Occipital lobe (tissue), 2 donors: Measurements from ENCODE around the gene KITLG. TPM values are rescaled to one million over a fixed set of nuclear protein-coding genes. Genes with fewer than 3 reads are reported as not detected.
"Not testable (repeated sequence)": the region's sequence is repeated elsewhere in the genome, so short reads cannot be mapped to it uniquely, and the experiment has no call there.

Experiments
- DNase-seq: peaks from one replicate; lab custom pipeline; 2025; lab: John Stamatoyannopoulos, UW
- total RNA-seq: library from RNA; depleted of rRNA; stranded (reverse); fragments of >200 nt; gene quantifications from one replicate; pipeline ENCODE4 v1.2.3, GENCODE V29; 2014

Gene KITLG, protein sequence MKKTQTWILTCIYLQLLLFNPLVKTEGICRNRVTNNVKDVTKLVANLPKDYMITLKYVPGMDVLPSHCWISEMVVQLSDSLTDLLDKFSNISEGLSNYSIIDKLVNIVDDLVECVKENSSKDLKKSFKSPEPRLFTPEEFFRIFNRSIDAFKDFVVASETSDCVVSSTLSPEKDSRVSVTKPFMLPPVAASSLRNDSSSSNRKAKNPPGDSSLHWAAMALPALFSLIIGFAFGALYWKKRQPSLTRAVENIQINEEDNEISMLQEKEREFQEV
- total RNA-seq: 90.8 TPM

DNA sequence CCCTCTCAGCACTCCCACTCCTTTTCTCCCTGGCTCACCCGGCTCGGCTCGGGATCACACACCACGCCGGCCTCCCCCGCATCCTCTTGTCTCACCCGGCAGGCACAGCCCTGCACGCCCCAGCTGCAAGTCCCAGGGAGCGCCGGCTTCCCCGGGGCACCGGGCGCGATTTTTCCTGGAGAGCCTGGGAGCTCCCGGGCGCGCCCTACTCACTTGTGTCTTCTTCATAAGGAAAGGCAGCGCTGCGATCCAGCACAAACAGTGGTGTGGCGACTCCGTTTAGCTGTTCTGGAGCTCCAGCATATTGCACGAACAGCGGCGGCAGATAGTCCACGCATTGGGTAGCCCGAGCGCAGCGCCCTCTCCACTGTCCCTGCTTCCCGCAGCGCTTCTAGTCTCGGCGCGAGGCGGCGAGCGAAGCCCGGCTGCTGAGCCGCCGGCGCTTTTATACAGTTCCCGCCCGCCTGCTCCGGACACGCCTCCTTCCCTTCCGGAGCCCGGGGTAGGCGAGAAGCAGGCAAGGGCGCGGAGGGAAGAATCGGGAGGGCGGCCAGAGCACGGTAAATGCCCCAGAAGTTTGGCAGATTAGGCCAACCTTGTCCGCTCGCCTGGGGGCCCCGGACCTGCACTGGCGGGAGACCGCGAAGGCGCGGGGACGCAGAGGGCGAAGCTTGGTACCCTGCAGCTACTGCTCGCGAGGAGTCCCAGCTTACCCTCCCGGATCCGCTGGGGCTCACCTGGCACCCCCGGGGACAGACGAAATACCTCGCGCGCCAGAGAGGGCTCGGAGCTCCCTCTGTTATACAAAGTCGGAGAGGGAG, at the start of gene KITLG:
KITLG (minus strand) TSS at position 421 of the 821 bp plus-strand sequence; CDS start at position 228, 193 bp downstream.
- DNase-seq: peak; percentile 69

- DNase-seq: no peak
Observed at GRCh38 chr12:88628856-88629509, 48.7 kb upstream of the KITLG start.

DNA sequence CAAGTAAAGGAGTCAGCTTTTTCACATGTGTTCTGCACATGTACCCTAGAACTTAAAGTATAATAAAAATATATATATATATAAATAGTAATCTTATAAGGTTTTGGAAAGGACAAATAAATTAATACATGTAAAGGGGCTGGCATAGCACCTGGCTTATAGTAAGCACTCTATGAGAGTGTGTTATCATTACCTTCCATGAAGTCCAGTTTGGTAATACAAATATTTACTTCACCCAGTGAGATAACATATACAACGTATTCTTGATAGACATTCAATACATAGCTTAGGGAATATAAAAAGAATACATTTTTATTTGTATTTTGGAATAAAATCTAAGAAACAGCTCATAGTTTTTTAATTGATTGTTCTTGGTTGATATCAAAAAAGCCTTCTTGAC, 47.8 kb upstream of the KITLG start:
- DNase-seq: not testable (repeated sequence)

DNA sequence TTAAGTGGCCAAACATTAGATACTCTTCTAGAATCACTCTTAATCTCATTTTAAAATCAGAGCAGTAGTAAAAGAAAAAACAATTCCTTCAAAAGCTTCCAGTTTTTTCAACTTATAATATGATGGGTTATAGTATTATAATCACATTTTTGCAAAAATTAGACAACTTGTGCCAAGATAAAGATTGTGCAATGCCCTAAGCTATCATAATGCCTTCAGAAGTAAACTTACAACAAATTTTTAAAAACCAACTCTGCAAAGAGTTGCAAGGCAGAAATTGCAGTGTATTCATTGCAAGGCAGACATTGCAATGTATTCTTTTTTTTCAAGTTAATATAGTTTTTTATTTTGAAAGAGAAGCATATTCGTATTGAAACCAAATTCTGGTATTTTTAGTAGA, 47.2 kb upstream of the KITLG start:
- no peak for DNase-seq

GRCh38 chr12:88625356-88625755, 45.1 kb upstream of the KITLG start:
- DNase-seq: no peak

GRCh38 chr12:88624911-88625310, 44.6 kb upstream of the KITLG start:
- DNase-seq: no peak

DNA sequence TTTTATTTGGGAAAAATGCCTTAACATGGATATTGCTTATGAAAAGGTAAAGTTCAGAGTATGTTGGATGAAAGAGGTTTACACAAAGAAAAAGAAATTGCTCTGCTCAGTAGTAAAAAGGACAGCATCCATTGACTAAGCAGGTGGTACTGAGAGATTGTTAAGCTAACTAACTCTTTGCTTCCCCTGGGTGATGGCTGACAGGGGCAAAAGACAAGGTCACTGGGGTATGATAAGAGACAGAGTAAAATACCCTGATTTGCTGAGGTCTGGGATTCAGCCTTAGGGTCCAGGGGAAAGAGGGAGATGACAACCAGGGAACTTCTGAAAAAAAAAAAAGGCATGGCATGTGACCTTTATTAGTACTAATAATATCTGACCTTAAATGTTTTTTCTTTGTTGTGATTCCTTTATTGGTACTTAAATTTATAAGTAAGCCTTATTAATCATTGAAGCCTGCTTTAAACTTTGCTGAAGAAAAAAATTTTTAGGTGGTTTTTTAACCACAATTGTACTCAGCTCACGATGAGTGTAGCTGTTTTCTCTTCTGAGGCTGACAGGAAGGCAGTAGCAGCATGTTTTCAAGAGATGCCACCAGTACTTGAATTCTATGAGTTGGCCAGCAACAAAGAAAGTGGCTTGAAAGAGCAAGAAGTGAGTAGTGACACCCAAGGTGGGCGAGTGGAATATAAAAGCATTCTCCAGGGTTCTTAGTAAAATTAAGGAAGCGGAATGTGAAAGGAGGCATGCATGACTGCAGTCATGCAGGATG, 43.7 kb upstream of the KITLG start:
- DNase-seq: no peak

GRCh38 chr12:88617352-88617751, 37.1 kb upstream of the KITLG start:
- no peak for DNase-seq

DNA sequence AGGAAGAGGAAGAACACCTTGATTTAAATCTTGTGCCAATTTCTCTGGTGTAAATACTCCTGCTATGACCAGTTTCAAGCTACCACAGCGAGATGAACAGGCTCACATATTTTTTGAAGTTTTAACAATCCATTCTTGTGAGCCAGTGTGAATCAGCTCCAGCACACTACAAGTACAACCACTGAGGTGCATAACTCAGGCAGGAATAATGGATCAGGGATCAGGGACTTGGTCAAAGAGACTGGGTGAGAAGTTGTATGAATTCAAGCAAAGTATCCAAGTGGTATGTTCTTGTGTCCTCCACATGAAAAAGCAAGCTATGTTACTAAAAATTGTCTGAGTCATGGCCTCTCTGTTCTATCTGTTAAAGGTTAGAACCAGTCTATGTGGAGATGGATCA, 35.2 kb upstream of the KITLG start:
- no peak for DNase-seq

- DNase-seq: no peak
Observed at GRCh38 chr12:88604646-88605045, 24.4 kb upstream of the KITLG start.

- DNase-seq: no peak
Observed at GRCh38 chr12:88600272-88600671, 20.0 kb upstream of the KITLG start.

DNA sequence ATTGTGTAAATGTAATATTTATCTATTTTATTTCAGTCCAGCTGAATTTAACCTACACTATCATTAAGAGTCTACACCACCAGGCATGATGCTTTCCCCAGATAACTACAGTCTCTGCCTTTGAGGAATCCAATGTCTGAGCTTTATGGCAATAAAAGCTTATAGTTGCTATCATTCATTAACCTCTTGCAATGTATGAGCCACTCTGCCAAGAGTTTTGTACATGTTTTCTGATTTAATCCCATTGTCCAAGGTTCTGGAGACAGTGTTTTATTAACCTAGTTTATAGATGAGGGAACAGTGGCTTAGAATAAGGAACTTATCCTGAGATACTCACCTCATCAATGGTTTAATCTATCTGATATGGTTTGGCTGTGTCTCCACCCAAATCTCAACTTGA, 17.1 kb upstream of the KITLG start:
- no peak for DNase-seq

GRCh38 chr12:88595697-88596096, 15.4 kb upstream of the KITLG start:
- DNase-seq: no peak

GRCh38 chr12:88594780-88595179, 14.5 kb upstream of the KITLG start:
- DNase-seq: no peak

GRCh38 chr12:88591343-88591742, 11.1 kb upstream of the KITLG start:
- no peak for DNase-seq

- no peak for DNase-seq
Observed at GRCh38 chr12:88590851-88591250, 10.6 kb upstream of the KITLG start.

GRCh38 chr12:88585077-88585476, 4.8 kb upstream of the KITLG start:
- DNase-seq: no peak

- no peak for DNase-seq
Observed at GRCh38 chr12:88579601-88580050, 645 bp downstream of the KITLG start.

DNA sequence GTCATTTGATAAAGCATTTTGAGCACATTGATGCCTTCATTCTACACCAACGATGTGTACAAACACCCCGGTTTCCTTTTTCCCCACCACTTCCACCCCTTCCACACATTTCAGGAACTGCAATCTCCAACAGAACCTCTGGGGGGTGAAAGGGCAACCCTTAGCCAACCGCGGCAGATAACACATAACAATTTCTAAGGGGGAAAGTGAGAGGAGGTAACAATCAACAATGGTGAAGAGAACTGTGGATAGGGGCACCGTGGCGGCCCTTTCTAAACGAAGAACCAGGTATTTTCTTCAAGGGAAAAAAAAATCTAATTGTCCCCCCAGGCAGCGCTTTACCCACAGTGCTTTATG, 1.1 kb downstream of the KITLG start:
- no peak for DNase-seq

DNA sequence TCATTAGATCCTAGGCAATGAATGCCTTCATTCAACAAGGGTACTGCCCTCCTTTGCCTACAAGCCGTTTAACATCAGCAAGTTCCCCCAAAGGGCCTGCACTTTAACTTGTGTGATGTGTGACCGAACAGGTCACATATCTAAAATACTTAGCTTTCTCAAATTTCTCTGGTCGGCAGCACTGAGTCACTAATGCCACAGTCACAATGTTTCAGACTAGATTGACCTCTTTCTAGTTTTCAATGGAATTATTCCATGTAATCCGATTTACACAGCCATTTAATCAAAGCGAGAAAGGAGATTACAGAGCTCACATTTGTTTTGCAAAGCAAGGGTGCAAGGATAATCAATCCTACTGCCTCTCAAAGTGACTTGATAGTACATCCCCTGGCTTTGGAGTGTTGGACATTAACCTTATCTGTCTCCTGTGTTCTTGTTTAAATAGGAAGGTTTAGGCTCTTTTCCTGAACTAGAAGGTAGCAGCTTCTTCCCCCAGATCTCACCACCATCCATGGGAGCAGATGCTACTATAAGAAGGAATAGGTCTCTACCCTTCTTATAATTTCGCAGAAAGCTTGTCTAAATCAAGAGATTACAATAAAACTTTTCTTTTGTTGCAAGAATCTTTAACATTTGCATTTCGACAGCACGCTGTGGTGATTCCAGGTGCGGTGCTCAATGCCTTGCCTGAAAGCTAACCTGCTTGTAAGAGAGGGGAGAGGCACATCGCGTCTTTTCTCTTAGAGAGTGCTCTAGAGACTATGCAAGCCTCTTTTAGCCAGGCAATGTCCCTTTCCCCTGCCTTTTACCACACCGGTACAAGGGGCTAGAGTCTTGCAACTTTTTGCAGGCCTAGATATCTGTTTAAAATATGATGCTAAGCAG, 1.8 kb downstream of the KITLG start:
- no peak for DNase-seq

DNA sequence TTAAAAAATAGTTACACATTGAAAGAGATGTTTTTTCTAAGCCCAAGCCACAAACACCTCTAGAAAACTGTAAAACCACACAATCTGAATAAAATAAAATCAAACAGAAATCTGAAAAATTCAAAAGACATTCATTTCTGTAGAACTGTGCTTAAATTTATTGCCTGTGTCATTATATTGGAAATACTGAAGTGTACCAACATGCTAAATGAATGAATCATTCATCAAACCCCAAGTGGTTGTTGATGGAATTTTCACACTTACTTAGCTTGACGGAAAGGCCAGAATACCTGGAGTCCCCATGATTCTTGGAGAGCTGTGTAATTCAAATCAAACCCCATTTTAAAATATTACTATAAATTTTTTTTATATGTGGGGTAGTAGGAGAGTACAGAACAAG, 2.7 kb downstream of the KITLG start:
- DNase-seq: no peak
